HCT116 (cell line): ENCODE measurements around the gene SUPV3L1. TPM values are rescaled to one million over a fixed set of nuclear protein-coding genes. Genes with fewer than 3 reads are reported as not detected.

Experiments used
- ATAC-seq: fragments of 200-7000 bp; cut with Tn5 transposase; 2 replicates; pipeline ENCODE4 v1.9.1; 2020; ENCODE audit warnings: mild to moderate bottlenecking, moderate library complexity
- Bru-seq: library from RNA; stranded (reverse); fragments of 400-500 nt; gene quantifications from one replicate; lab custom pipeline; 2021; lab: Mats Ljungman, UMichigan
- BruChase-seq, 2 experiments: library from RNA; stranded (reverse); fragments of 400-500 nt; gene quantifications; one replicate each; lab custom pipeline; 2021; lab: Mats Ljungman, UMichigan
- BruUV-seq: library from RNA; stranded (reverse); fragments of 400-500 nt; replicated peaks from 2 replicates; lab custom pipeline; 2021; lab: Mats Ljungman, UMichigan
- CTCF ChIA-PET: fragments of 300-600 bp; sonication (Branson Sonifier 250); formaldehyde crosslinking; loops from one replicate; lab custom pipeline; 2021; ENCODE audit warnings: antibody characterized with exemption; lab: Charles Lee
- POLR2A ChIA-PET: fragments of 300-600, 350-600 bp; sonication (Branson Sonifier 250); formaldehyde crosslinking; loops from one replicate; lab custom pipeline; 2021; ENCODE audit warnings: antibody characterized with exemption; lab: Charles Lee
- RAD21 ChIA-PET, 2 experiments: fragments of 300-600 bp; sonication (Branson Sonifier 250); formaldehyde crosslinking; loops; one replicate each; lab custom pipeline; 2023; ENCODE audit warnings: low total read pairs in 2 of 2; ENCODE audit not compliant: uncharacterized antibody in 2 of 2, unreplicated experiment in 2 of 2, low non-redundant PET in 1 of 2; lab: Charles Lee
- DNase-seq: peaks from one replicate; pipeline ENCODE4 v3.0.0-alpha.2; 2010; ENCODE audit warnings: low read depth, low spot score
- H2AFZ ChIP-seq: fragments of 200-600 bp; shearing (Covaris generic), sonication (generic); 2 replicates; pipeline ENCODE4 v1.6.1; 2017; ENCODE audit warnings: low read depth, mixed run types, mixed read lengths, antibody characterized with exemption, low read length; ENCODE audit not compliant: poor library complexity, severe bottlenecking
- H3K27ac ChIP-seq: 2 replicates; pipeline ENCODE4 v1.5.1; 2012; ENCODE audit warnings: low read depth, low read length
- H3K27me3 ChIP-seq: fragments of 200-600 bp; sonication (generic); 2 replicates; pipeline ENCODE4 v1.6.1; 2016; ENCODE audit warnings: mixed run types, low read length, mixed read lengths; ENCODE audit not compliant: insufficient read depth
- H3K36me3 ChIP-seq, 2 experiments: fragments of 200-500 bp in 1 of 2; fragments of 200-600 bp in 1 of 2; sonication (Bioruptor generic) in 1 of 2; sonication (generic) in 1 of 2; 2 replicates each; pipeline versions ENCODE4 v1.5.1 to v1.6.1; 2014 to 2016; ENCODE audit warnings: low read length in 2 of 2, inconsistent platforms in 1 of 2, mixed read lengths in 1 of 2, mixed run types in 1 of 2; ENCODE audit not compliant: insufficient read depth in 2 of 2, control insufficient read depth in 1 of 2
- H3K4me1 ChIP-seq, 2 experiments: fragments of 200-600 bp in 1 of 2; sonication (generic) in 1 of 2; 2 replicates each; pipeline versions ENCODE4 v1.5.1 to v1.6.1; 2012 to 2017; ENCODE audit warnings: low read length in 2 of 2, inconsistent platforms in 1 of 2, mild to moderate bottlenecking in 1 of 2, mixed read lengths in 1 of 2, mixed run types in 1 of 2, moderate library complexity in 1 of 2; ENCODE audit not compliant: insufficient read depth in 2 of 2, control insufficient read depth in 1 of 2
- H3K4me2 ChIP-seq: fragments of 200-600 bp; sonication (generic); 2 replicates; pipeline ENCODE4 v1.6.1; 2017; ENCODE audit warnings: mixed run types, low read length, mixed read lengths
- H3K4me3 ChIP-seq, 2 experiments: fragments of 200-600 bp in 1 of 2; sonication (generic) in 1 of 2; replicated peaks in 1 of 2; 2 replicates each; pipeline ENCODE4 v1.5.1; 2011 to 2016; ENCODE audit warnings: low read length in 2 of 2, control low read depth in 1 of 2, low read depth in 1 of 2, mild to moderate bottlenecking in 1 of 2, mixed read lengths in 1 of 2, mixed run types in 1 of 2
- H3K79me2 ChIP-seq: fragments of 200-600 bp; sonication (generic); 2 replicates; pipeline ENCODE4 v1.6.1; 2017; ENCODE audit warnings: mild to moderate bottlenecking, mixed run types, low read length, moderate library complexity, mixed read lengths; ENCODE audit not compliant: insufficient read depth
- H3K9ac ChIP-seq: fragments of 200-600 bp; sonication (generic); 2 replicates; pipeline ENCODE4 v1.6.1; 2016; ENCODE audit warnings: low read length, mixed read lengths
- H3K9me2 ChIP-seq: fragments of 200-600 bp; sonication (generic), shearing (Covaris generic); 2 replicates; pipeline ENCODE4 v1.6.1; 2017; ENCODE audit warnings: mixed run types, mild to moderate bottlenecking, moderate library complexity; ENCODE audit not compliant: insufficient read depth
- H3K9me3 ChIP-seq, 2 experiments: fragments of 200-500 bp in 1 of 2; fragments of 200-600 bp in 1 of 2; sonication (Bioruptor generic) in 1 of 2; sonication (generic) in 1 of 2; 2 replicates each; pipeline ENCODE4 v1.6.1; 2014 to 2017; ENCODE audit warnings: low read length in 2 of 2, mixed read lengths in 2 of 2, inconsistent platforms in 1 of 2, low read depth in 1 of 2, mild to moderate bottlenecking in 1 of 2, mixed run types in 1 of 2, moderate library complexity in 1 of 2; ENCODE audit not compliant: control insufficient read depth in 1 of 2, insufficient read depth in 1 of 2
- H4K20me1 ChIP-seq: fragments of 200-600 bp; sonication (generic), shearing (Covaris generic); 2 replicates; pipeline ENCODE4 v1.6.1; 2017; ENCODE audit warnings: mixed run types, mild to moderate bottlenecking, moderate library complexity; ENCODE audit not compliant: insufficient read depth
- ELF1 ChIP-seq: IDR thresholded peaks from 2 replicates; pipeline ENCODE4 v1.6.1; 2012; ENCODE audit warnings: low read depth, borderline replicate concordance
- EZH2 ChIP-seq: fragments of 200-600 bp; sonication (generic); IDR thresholded peaks from 2 replicates; pipeline ENCODE4 v1.6.1; 2017; ENCODE audit warnings: antibody characterized with exemption, mixed run types
- EZH2phosphoT487 ChIP-seq: fragments of 200-600 bp; IDR thresholded peaks from 2 replicates; pipeline ENCODE4 v1.6.1; 2018; ENCODE audit warnings: antibody characterized with exemption, borderline replicate concordance
- FOSL1 ChIP-seq: IDR thresholded peaks from 2 replicates; pipeline ENCODE4 v1.6.1; 2012; ENCODE audit warnings: low read depth
- JUND ChIP-seq: IDR thresholded peaks from 2 replicates; pipeline ENCODE4 v1.6.1; 2012
- POLR2AphosphoS5 ChIP-seq: IDR thresholded peaks from 2 replicates; pipeline ENCODE4 v1.6.1; 2011; ENCODE audit warnings: mild to moderate bottlenecking, low read depth, low read length, moderate library complexity
- SIN3A ChIP-seq: IDR thresholded peaks from 2 replicates; pipeline ENCODE4 v1.6.1; 2012; ENCODE audit warnings: low read depth
- SP1 ChIP-seq: IDR thresholded peaks from 2 replicates; pipeline ENCODE4 v1.6.1; 2012; ENCODE audit warnings: low read depth
- TCF7L2 ChIP-seq: IDR thresholded peaks from 2 replicates; pipeline ENCODE4 v1.7.0; 2011; ENCODE audit warnings: borderline replicate concordance, inconsistent platforms; ENCODE audit not compliant: insufficient read depth, insufficient read length; ENCODE audit errors: extremely low read depth
- YY1 ChIP-seq: IDR thresholded peaks from 2 replicates; pipeline ENCODE4 v1.6.1; 2011; ENCODE audit warnings: low read length, low read depth, moderate library complexity, mild to moderate bottlenecking; ENCODE audit not compliant: insufficient replicate concordance; ENCODE audit errors: extremely low read depth
- ZFX ChIP-seq: fragments of 450-650 bp; IDR thresholded peaks from 2 replicates; pipeline ENCODE4 v1.6.1; 2017
- ZNF274 ChIP-seq: fragments of 200-500 bp; sonication (Bioruptor generic); IDR thresholded peaks from 2 replicates; pipeline ENCODE4 v1.6.1; 2014; ENCODE audit warnings: mild to moderate bottlenecking, low read depth, low read length, inconsistent platforms
- intact Hi-C: fragments of 100-400 bp; cut with micrococcal nuclease; formaldehyde crosslinking; loops from 2 replicates; pipeline ENCODE4 v1.10.0; 2022
- long read RNA-seq: library from polyadenylated mRNA; unstranded; transcript quantifications from one replicate; pipeline ENCODE4 v2.0.0, GENCODE V29; 2021; ENCODE audit not compliant: unreplicated experiment
- polyA plus RNA-seq: library from polyadenylated mRNA; unstranded; fragments of >200 nt; gene quantifications from 2 replicates; pipeline ENCODE4 v1.2.1, GENCODE V29; 2012; ENCODE audit warnings: missing spikeins
- total RNA-seq: library from RNA; stranded (reverse); gene quantifications from one replicate; pipeline ENCODE4 v1.2.1, GENCODE V29; 2021; ENCODE audit not compliant: unreplicated experiment
- TF ChIP-seq, protein P1 (sequence below): IDR thresholded peaks from 2 replicates; pipeline ENCODE4 v1.6.1; 2012
- TF ChIP-seq, protein P2 (sequence below): IDR thresholded peaks from 2 replicates; pipeline ENCODE4 v1.6.1; 2011; ENCODE audit warnings: mild to moderate bottlenecking, low read length, moderate library complexity; ENCODE audit not compliant: insufficient replicate concordance; ENCODE audit errors: extremely low read depth
- TF ChIP-seq, protein P3 (sequence below), 3 experiments: fragments of 200-600 bp in 1 of 3; sonication (generic) in 1 of 3; IDR thresholded peaks in 2 of 3; conservative IDR thresholded peaks in 1 of 3; 2 replicates each; pipeline ENCODE4 v1.5.1; 2012 to 2017; ENCODE audit warnings: low read depth in 2 of 3, low read length in 2 of 3, antibody characterized with exemption in 1 of 3, borderline replicate concordance in 1 of 3, control low read depth in 1 of 3, mild to moderate bottlenecking in 1 of 3, mixed read lengths in 1 of 3, mixed run types in 1 of 3, moderate library complexity in 1 of 3; ENCODE audit not compliant: insufficient read depth in 1 of 3
- TF ChIP-seq, protein P4 (sequence below): IDR thresholded peaks from 2 replicates; pipeline ENCODE4 v1.6.1; 2012; ENCODE audit warnings: low read depth

SUPV3L1 gene
- 59.7 TPM for total RNA-seq
- polyA plus RNA-seq = 30.4 and 41.4 TPM in 2 replicates
- percentile 90 among the genes with signal in this experiment for Bru-seq, nascent RNA
- BruChase-seq, experiment 1, labeled RNA remaining after a 6-hour chase = percentile 85 among the genes with signal in this experiment
- percentile 88 among the genes with signal in this experiment for BruChase-seq, experiment 2, labeled RNA remaining after a 2-hour chase
- long read RNA-seq, transcript SUPV3L1-201 (15 exons, 2,484 nt) = major isoform, 56 of 92 reads
- long read RNA-seq, partial matches to known transcripts = 7 of 92 reads
- long read RNA-seq, other reads (novel, unspliced or antisense) = 27 of 92 reads

DNA sequence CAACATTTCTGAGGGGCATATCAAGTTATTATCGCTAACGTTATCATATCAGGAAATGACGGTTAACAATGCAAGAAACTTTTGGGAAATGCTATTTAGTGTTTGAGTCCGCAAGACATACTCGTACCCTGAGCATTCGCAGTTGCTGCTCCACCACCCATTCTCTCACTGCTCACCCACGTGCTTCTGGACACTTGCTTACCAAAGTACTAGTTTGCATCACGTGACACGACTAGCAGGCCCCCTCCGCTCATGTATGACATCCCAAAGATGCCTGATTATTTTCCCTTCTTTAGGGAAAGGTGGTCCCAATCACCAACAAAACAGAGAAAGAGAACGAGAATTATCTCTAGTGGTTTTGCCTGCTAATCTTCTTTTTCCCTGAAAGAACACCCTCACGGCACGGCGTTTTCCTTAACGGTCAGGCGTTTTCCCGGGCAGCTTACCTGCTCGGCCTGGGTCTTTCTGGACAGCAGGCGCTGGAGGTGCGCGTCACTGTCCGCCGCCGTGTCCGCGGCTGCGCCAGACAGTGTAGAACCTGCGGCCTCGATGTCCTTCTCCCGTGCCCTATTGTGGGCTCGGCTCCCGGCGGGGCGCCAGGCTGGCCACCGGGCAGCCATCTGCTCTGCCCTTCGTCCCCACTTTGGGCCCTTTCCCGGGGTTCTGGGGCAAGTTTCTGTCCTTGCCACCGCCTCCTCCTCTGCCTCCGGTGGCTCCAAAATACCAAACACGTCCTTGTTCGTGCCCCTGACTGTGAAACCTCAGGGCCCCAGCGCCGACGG, at the start of gene SUPV3L1:
SUPV3L1 (plus strand) TSS at position 492 of the 782 bp plus-strand sequence; CDS start at position 550, 58 bp downstream.
- Histone ChIP-seq H3K4me2 (peak within 1 kb of the TSS; percentile 82), H3K9ac (peak within 1 kb of the TSS; percentile 97), H3K79me2 (peaks cover 49% of the 10 kb centered on the region), H3K27me3 (no peaks in the 10 kb centered on the region), H3K27ac (peak within 1 kb of the TSS; percentile 73), H3K9me3 (no peaks in the 10 kb centered on the region), H2AFZ (no peak within 1 kb of the TSS), H3K9me2 (no peaks in the 10 kb centered on the region), H3K4me1 (peaks cover 5 to 19% of the 10 kb centered on the region in 2 experiments; a peak in 3 of 4 replicates), H3K36me3 (0 out of 4 replicates have a peak, but pooled peaks cover 0 to 2% of the 10 kb centered on the region in 2 experiments), H3K4me3 (peak within 1 kb of the TSS; percentile 83 to 98), H4K20me1 (no peaks in the 10 kb centered on the region)
- ATAC-seq (peak; percentile 91), DNase-seq (peak; percentile 95)
- RAD21 ChIA-PET = no interaction called here
- intact Hi-C loops = no loop called here
- POLR2A ChIA-PET = no interaction called here
- BruUV-seq = no TSS peak
- CTCF ChIA-PET = no interaction called here
- TF ChIP-seq, protein P1, sequence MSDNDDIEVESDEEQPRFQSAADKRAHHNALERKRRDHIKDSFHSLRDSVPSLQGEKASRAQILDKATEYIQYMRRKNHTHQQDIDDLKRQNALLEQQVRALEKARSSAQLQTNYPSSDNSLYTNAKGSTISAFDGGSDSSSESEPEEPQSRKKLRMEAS = peak; percentile 100
- TF ChIP-seq TCF7L2 (no peak), EZH2phosphoT487 (no peak), ELF1 (no peak; the same call in 1 of the 2 replicates), ZNF274 (no peak), YY1 (no peak), POLR2AphosphoS5 (peak; percentile 89), FOSL1 (no peak), EZH2 (no peak), SIN3A (peak; percentile 100), JUND (no peak; the same call in 1 of the 2 replicates), SP1 (peak; percentile 95), ZFX (peak; percentile 82)
- TF ChIP-seq, protein P2, sequence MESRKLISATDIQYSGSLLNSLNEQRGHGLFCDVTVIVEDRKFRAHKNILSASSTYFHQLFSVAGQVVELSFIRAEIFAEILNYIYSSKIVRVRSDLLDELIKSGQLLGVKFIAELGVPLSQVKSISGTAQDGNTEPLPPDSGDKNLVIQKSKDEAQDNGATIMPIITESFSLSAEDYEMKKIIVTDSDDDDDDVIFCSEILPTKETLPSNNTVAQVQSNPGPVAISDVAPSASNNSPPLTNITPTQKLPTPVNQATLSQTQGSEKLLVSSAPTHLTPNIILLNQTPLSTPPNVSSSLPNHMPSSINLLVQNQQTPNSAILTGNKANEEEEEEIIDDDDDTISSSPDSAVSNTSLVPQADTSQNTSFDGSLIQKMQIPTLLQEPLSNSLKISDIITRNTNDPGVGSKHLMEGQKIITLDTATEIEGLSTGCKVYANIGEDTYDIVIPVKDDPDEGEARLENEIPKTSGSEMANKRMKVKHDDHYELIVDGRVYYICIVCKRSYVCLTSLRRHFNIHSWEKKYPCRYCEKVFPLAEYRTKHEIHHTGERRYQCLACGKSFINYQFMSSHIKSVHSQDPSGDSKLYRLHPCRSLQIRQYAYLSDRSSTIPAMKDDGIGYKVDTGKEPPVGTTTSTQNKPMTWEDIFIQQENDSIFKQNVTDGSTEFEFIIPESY = no peak
- TF ChIP-seq, protein P3, sequence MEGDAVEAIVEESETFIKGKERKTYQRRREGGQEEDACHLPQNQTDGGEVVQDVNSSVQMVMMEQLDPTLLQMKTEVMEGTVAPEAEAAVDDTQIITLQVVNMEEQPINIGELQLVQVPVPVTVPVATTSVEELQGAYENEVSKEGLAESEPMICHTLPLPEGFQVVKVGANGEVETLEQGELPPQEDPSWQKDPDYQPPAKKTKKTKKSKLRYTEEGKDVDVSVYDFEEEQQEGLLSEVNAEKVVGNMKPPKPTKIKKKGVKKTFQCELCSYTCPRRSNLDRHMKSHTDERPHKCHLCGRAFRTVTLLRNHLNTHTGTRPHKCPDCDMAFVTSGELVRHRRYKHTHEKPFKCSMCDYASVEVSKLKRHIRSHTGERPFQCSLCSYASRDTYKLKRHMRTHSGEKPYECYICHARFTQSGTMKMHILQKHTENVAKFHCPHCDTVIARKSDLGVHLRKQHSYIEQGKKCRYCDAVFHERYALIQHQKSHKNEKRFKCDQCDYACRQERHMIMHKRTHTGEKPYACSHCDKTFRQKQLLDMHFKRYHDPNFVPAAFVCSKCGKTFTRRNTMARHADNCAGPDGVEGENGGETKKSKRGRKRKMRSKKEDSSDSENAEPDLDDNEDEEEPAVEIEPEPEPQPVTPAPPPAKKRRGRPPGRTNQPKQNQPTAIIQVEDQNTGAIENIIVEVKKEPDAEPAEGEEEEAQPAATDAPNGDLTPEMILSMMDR (IDR thresholded peaks at IDR 0.05 in 2 of 3, conservative IDR thresholded peaks at IDR 0.05 in 1 of 3; ENCODE audit: borderline replicate concordance in 1 of 3, insufficient read depth in 1 of 3, low read depth in 2 of 3, low read length in 2 of 3) = no peak
- TF ChIP-seq, protein P4, sequence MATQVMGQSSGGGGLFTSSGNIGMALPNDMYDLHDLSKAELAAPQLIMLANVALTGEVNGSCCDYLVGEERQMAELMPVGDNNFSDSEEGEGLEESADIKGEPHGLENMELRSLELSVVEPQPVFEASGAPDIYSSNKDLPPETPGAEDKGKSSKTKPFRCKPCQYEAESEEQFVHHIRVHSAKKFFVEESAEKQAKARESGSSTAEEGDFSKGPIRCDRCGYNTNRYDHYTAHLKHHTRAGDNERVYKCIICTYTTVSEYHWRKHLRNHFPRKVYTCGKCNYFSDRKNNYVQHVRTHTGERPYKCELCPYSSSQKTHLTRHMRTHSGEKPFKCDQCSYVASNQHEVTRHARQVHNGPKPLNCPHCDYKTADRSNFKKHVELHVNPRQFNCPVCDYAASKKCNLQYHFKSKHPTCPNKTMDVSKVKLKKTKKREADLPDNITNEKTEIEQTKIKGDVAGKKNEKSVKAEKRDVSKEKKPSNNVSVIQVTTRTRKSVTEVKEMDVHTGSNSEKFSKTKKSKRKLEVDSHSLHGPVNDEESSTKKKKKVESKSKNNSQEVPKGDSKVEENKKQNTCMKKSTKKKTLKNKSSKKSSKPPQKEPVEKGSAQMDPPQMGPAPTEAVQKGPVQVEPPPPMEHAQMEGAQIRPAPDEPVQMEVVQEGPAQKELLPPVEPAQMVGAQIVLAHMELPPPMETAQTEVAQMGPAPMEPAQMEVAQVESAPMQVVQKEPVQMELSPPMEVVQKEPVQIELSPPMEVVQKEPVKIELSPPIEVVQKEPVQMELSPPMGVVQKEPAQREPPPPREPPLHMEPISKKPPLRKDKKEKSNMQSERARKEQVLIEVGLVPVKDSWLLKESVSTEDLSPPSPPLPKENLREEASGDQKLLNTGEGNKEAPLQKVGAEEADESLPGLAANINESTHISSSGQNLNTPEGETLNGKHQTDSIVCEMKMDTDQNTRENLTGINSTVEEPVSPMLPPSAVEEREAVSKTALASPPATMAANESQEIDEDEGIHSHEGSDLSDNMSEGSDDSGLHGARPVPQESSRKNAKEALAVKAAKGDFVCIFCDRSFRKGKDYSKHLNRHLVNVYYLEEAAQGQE = no peak
